Ascending aorta (tissue), 2 donors: ENCODE measurements around the gene TRIM10. TPM values are rescaled to one million over a fixed set of nuclear protein-coding genes. Genes with fewer than 3 reads are reported as not detected.

Experiments
- DNase-seq, 2 donors: peaks; one replicate each; pipeline ENCODE4 v3.0.0-alpha.2; 2019; ENCODE audit warnings: low spot score in 2 of 2
- H3K27ac ChIP-seq, 2 donors: fragments of 200-600 bp; sonication (generic); one replicate each; pipeline ENCODE4 v1.5.1; 2016 to 2017; ENCODE audit warnings: mild to moderate bottlenecking in 1 of 2
- H3K27me3 ChIP-seq: fragments of 200-600 bp; sonication (generic); one replicate; pipeline ENCODE4 v1.5.1; 2017
- H3K36me3 ChIP-seq, 2 donors: fragments of 200-600 bp; sonication (generic); one replicate each; pipeline ENCODE4 v1.5.1; 2016
- H3K4me1 ChIP-seq, 2 donors: fragments of 200-600 bp; sonication (generic); one replicate each; pipeline ENCODE4 v1.5.1; 2016 to 2017; ENCODE audit warnings: mild to moderate bottlenecking in 1 of 2
- H3K4me3 ChIP-seq, 2 donors: fragments of 200-600 bp; sonication (generic); one replicate each; pipeline ENCODE4 v1.5.1; 2016 to 2017; ENCODE audit warnings: mild to moderate bottlenecking in 1 of 2
- H3K9me3 ChIP-seq, 2 donors: fragments of 200-600 bp; sonication (generic); one replicate each; pipeline ENCODE4 v1.5.1; 2016
- intact Hi-C: fragments of 100-400 bp; cut with DNase I; formaldehyde crosslinking; loops from one replicate; pipeline ENCODE4 v1.15.1; 2023
- total RNA-seq: library from RNA; depleted of rRNA; stranded (reverse); fragments of >200 nt; gene quantifications from one replicate; pipeline ENCODE4 v1.1.0, GENCODE V29; 2016
- TF ChIP-seq, protein P1 (sequence below), 3 experiments: fragments of 200-600 bp in 2 of 3; fragments of 450-650 bp in 1 of 3; sonication (generic) in 2 of 3; IDR thresholded peaks; one replicate each; pipeline ENCODE4 v1.5.1; 2016 to 2019; ENCODE audit warnings: antibody characterized with exemption in 3 of 3, mild to moderate bottlenecking in 1 of 3, moderate library complexity in 1 of 3

The TRIM10 gene
- total RNA-seq, 1 donor from 2014 or later, result not detected

DNA sequence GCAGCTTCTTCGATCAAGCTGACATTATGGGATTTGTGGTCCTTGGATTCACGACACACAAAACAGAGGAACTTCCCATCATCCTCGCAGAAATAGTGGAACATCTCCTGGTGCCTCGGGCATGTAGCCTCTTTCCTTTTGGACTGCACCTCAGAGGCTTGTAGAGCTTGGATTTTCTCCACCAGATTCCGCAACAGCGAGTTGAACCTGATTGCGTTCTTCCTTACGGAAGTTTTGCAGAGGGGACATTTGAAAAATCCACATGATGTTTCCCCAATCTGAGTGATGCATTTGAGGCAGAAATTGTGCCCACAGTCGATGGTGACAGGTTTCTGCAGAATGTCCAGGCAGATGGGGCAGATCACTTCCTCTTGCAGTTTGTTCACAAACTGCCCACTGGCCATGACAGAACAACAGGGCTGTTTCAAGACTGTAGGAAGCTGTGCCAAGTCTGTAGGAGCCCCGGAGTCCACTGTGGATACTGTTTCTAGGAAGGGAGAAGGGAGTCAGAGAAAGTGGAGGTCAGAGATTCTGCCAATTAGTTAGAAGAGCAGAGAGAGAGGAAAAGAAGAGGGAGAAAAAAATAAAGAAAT lies 48.5 kb downstream of the TRIM10 start:
- intact Hi-C loops, result no loop called here
- TF ChIP-seq, protein P1, sequence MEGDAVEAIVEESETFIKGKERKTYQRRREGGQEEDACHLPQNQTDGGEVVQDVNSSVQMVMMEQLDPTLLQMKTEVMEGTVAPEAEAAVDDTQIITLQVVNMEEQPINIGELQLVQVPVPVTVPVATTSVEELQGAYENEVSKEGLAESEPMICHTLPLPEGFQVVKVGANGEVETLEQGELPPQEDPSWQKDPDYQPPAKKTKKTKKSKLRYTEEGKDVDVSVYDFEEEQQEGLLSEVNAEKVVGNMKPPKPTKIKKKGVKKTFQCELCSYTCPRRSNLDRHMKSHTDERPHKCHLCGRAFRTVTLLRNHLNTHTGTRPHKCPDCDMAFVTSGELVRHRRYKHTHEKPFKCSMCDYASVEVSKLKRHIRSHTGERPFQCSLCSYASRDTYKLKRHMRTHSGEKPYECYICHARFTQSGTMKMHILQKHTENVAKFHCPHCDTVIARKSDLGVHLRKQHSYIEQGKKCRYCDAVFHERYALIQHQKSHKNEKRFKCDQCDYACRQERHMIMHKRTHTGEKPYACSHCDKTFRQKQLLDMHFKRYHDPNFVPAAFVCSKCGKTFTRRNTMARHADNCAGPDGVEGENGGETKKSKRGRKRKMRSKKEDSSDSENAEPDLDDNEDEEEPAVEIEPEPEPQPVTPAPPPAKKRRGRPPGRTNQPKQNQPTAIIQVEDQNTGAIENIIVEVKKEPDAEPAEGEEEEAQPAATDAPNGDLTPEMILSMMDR (IDR thresholded peaks at IDR 0.05), result no peak
- H3K27me3 ChIP-seq, result no peaks in the 10 kb centered on the region
- H3K9me3 ChIP-seq, result no peaks in the 10 kb centered on the region
- H3K4me1 ChIP-seq, result no peaks in the 10 kb centered on the region
- DNase-seq, result no peak
- no peak overlapping the region for H3K27ac ChIP-seq
- H3K36me3 ChIP-seq, result no peaks in the 10 kb centered on the region
- no peak overlapping the region for H3K4me3 ChIP-seq

DNA sequence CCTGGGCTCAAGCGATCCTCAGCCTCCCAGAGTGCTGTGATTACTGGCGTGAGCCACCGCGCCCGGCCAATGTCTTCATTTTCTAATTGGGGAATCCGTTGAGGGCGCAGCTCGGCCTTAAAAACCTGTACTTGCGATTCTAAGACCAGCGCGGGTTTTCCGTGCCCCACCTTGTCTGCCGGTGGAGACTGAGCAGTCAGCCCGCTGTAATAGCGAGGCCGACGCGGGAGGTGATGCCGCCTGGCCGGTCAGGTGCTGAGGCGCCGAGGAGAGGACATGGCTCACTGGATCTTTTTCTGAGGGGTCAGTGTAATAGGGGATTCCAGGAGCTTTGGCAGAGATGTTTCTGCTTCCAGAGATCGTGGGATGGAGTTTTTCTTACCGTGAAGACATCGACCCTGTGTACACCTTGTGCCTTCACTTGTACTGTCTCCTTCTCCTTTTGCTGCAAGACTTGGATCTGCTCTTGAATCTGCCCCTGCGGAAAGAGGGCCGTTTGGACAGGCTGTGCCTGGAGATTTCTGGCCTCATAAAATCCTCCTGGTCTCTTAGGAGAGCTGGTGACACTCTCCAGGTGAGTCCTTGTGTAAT lies 49.6 kb downstream of the TRIM10 start:
- Histone ChIP-seq H3K4me1 (no peaks in the 10 kb centered on the region), H3K27ac (no peak overlapping the region), H3K4me3 (no peak overlapping the region), H3K27me3 (no peaks in the 10 kb centered on the region), H3K36me3 (no peaks in the 10 kb centered on the region), H3K9me3 (no peaks in the 10 kb centered on the region)
- TF ChIP-seq, protein P1 (IDR thresholded peaks at IDR 0.05), result no peak
- intact Hi-C loops, result no loop called here
- DNase-seq, result no peak

DNA sequence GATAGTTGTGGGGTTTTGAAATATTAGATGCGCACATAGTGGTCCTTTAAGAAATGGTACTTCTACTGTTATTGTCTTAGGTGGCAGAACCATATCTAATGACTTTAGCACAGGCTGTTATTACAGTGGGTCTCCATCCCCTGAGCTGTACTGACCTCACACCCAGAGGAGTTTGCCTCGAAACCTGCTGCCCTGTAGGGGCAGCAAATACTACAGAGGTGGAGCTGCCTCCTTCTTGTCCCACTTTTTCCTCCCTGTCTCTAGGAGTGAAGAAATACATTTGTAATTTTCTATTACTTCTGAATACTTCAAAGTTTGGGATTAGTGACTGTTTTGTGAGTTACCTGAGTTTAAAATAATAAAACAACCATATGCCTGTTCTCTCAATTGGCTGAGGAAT lies 56.4 kb downstream of the TRIM10 start:
- TF ChIP-seq, protein P1 (IDR thresholded peaks at IDR 0.05), result no peak
- H3K27me3 ChIP-seq, result peaks cover 1% of the 10 kb centered on the region
- intact Hi-C loops, result no loop called here
- H3K36me3 ChIP-seq, result no peaks in the 10 kb centered on the region
- no peak overlapping the region for H3K4me3 ChIP-seq
- DNase-seq, result no peak
- H3K4me1 ChIP-seq, result peaks cover 7 to 18% of the 10 kb centered on the region in 2 donors
- H3K27ac ChIP-seq, result no peak overlapping the region
- no peaks in the 10 kb centered on the region for H3K9me3 ChIP-seq

DNA sequence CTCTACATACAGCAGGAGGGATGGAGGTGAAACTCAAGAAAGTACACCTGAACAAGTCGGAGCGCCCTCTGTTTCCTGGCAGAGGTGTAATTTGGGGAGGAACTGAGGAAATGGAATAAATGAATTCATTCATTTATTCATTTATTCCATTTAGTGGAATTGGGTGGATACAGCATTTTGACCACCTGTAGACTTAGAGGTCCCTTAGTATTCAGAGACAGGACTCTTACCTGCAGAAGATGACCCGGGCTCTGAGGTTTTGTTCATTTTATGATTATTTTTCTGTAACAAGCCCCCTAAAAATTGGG lies 57.2 kb downstream of the TRIM10 start:
- Histone ChIP-seq H3K27ac (no peak overlapping the region), H3K4me3 (peak overlapping the region in 1 of 2 donors; percentile 58), H3K36me3 (no peaks in the 10 kb centered on the region), H3K27me3 (peaks cover 7% of the 10 kb centered on the region), H3K4me1 (peaks cover 7 to 18% of the 10 kb centered on the region in 2 donors), H3K9me3 (no peaks in the 10 kb centered on the region)
- TF ChIP-seq, protein P1 (IDR thresholded peaks at IDR 0.05), result no peak
- DNase-seq, result no peak
- intact Hi-C loops, result loop anchor here (1.0 to 2.0 kb wide), 5 partner anchors 27 to 293 kb away; partner anchors contain the start of genes POLR1H and TRIM26

DNA sequence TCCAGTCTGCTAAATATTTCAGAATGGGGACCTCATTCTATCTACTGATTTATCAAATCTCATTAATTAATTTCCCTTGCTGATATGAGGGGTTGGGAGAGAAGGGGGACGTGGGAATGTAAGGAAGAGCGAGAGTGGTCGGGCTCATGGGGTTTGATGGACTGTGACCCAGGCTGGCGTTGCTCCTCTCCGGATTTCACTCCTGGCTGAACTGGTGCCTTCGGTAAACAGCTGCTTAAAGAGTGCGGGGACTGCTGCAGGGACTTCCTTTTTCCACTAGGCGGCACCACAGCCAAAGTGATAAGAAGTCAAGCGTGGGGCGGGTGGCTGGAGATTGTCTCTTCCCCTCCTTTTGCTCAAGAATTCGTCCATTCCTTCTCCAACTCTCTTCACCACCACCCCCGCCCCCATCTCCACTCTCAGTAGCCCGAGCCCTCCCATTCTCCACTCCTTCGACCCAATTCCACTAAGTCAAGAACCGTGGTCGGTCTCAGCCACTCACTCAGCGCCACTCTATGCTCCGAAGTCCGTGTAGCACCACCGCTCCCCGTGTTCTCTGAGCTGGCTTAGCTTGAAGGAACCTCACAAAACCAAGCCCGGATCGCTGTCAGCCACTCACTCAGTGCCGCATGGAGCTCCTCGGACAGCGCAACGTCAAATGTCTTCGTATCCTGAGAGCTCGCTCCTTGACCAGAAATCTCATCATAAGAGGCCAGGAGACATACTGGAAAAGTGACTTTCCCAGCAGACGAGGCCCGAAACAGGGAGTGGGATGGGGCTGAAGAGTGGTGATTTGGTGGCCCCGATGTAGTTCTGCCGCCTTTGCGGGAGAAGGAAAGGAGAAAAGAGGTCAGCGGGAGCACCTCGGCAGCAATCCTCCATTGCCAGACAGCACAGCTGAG lies 57.8 kb downstream of the TRIM10 start:
- Histone ChIP-seq H3K4me1 (peaks cover 7 to 18% of the 10 kb centered on the region in 2 donors), H3K36me3 (no peaks in the 10 kb centered on the region), H3K27me3 (peaks cover 12% of the 10 kb centered on the region), H3K4me3 (peak overlapping the region; percentile 53 to 58), H3K27ac (peak overlapping the region; percentile 60), H3K9me3 (no peaks in the 10 kb centered on the region)
- DNase-seq, result peak; percentile 32 to 94
- intact Hi-C loops, result loop anchor here (1.0 to 2.0 kb wide), 5 partner anchors 28 to 294 kb away; partner anchors contain the start of genes POLR1H and TRIM26
- TF ChIP-seq, protein P1 (IDR thresholded peaks at IDR 0.05), result peak; percentile 80 to 92 (median 88)
